ENCODE measurements around the gene KRT13. TPM values are rescaled to one million over a fixed set of nuclear protein-coding genes. Genes with fewer than 3 reads are reported as not detected.
A peak's percentile ranks its signal among the peaks of the same experiment; 100 is the strongest.

The KRT13 gene
- polyA plus RNA-seq, 1 donor (not counting 4 experiments of a cell fraction or from before 2014, with no cell fraction given), result 24.0 TPM

DNA sequence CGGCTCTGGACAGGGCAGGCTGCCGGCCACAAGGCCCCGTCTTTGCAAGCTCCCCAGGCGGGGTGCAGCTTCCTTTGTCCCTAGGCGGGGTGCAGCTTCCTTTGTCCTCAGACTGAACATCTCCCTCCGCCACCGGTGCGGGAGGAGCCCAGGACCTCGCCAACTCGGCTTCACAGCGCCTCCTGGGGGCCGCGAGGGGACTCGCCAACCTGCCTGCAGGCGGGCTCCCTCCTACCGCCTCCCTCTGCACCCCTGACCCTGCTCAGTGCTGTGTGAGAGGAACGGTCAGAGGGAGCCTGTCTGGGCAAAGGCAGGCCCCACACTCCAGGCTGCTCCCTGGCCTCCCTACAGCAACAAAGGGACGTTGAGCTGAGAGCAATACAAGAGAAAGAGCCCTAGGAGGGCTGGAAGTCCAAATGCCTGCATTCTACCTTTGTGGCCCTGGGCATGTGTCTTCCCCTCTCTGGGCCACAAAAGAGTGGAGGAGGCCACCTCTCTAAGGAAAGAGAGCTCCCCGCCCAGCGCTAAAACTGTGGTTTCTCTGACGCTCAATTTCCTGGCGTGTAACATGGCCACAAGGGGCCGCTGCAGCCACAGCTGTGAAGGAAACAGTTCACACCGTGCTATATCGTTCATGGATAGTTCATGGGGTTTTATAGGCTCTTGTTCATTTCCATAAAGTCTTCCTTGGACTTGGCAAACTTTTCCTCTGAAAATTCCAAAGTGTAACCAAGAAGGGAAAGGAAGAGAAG lies 43.6 kb upstream of the KRT13 start:
- H3K9me1 ChIP-seq (ENCODE audit: control insufficient read depth, extremely low read depth, insufficient read depth, low read length), result no peaks in the 10 kb centered on the region
- H3K27me3 ChIP-seq (ENCODE audit: control insufficient read depth, extremely low read depth, insufficient read depth, low read length), result no peaks in the 10 kb centered on the region
- H2AFZ ChIP-seq (ENCODE audit: control insufficient read depth, low read length), result peak overlapping the region; percentile 50
- dilution Hi-C loops (cut with MboI; ENCODE audit: extremely low pct_ligation_motif_present, low sequenced_read_pairs), result no loop called here
- H3K27ac ChIP-seq (ENCODE audit: control insufficient read depth, insufficient read depth, low read length), result peak overlapping the region; percentile 79
- no peaks in the 10 kb centered on the region for H3K79me2 ChIP-seq (ENCODE audit: control insufficient read depth, insufficient read depth, low read length)
- H3K4me1 ChIP-seq (ENCODE audit: control insufficient read depth, extremely low read depth, insufficient read depth, low read length), result peaks cover 40% of the 10 kb centered on the region
- H3K36me3 ChIP-seq (ENCODE audit: control insufficient read depth in 2 of 2, extremely low read depth in 1 of 2, insufficient read depth in 2 of 2, low read length in 2 of 2), result no peaks in the 10 kb centered on the region
- no peak for DNase-seq (ENCODE audit: low read depth, low spot score)
- FAIRE-seq, result peak; percentile 92
- TF ChIP-seq, protein P1, sequence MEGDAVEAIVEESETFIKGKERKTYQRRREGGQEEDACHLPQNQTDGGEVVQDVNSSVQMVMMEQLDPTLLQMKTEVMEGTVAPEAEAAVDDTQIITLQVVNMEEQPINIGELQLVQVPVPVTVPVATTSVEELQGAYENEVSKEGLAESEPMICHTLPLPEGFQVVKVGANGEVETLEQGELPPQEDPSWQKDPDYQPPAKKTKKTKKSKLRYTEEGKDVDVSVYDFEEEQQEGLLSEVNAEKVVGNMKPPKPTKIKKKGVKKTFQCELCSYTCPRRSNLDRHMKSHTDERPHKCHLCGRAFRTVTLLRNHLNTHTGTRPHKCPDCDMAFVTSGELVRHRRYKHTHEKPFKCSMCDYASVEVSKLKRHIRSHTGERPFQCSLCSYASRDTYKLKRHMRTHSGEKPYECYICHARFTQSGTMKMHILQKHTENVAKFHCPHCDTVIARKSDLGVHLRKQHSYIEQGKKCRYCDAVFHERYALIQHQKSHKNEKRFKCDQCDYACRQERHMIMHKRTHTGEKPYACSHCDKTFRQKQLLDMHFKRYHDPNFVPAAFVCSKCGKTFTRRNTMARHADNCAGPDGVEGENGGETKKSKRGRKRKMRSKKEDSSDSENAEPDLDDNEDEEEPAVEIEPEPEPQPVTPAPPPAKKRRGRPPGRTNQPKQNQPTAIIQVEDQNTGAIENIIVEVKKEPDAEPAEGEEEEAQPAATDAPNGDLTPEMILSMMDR (optimal IDR thresholded peaks at IDR 0.05 in 1 of 3, IDR thresholded peaks at IDR 0.05 in 1 of 3, conservative IDR thresholded peaks at IDR 0.05 in 1 of 3; ENCODE audit: extremely low read depth in 1 of 3, insufficient read depth in 2 of 3, low read length in 3 of 3), result peak; percentile 86 to 95 (median 91)
- TF ChIP-seq EZH2 (IDR thresholded peaks at IDR 0.05; ENCODE audit: low read length), result no peak
- peak overlapping the region; percentile 67 for H3K4me2 ChIP-seq (ENCODE audit: control insufficient read depth, extremely low read depth, insufficient read depth, low read depth, low read length)
- peak overlapping the region; percentile 63 for H3K9ac ChIP-seq (ENCODE audit: control insufficient read depth, extremely low read depth, insufficient read depth, low read length)
- H3K9me3 ChIP-seq (ENCODE audit: control insufficient read depth, low read depth, low read length), result no peaks in the 10 kb centered on the region
- no peaks in the 10 kb centered on the region for H4K20me1 ChIP-seq (ENCODE audit: control insufficient read depth, extremely low read depth, insufficient read depth, low read length)
- peak overlapping the region in 1 of 3 experiments; percentile 38 for H3K4me3 ChIP-seq (ENCODE audit: control insufficient read depth in 2 of 3, extremely low read depth in 1 of 3, insufficient read depth in 2 of 3, low read depth in 1 of 3, low read length in 3 of 3)

- peak; percentile 97 for FAIRE-seq
- Histone ChIP-seq H3K4me1 (ENCODE audit: control insufficient read depth, extremely low read depth, insufficient read depth, low read length) (peaks cover 36% of the 10 kb centered on the region), H3K27ac (ENCODE audit: control insufficient read depth, insufficient read depth, low read length) (peak overlapping the region; percentile 79), H3K4me2 (ENCODE audit: control insufficient read depth, extremely low read depth, insufficient read depth, low read depth, low read length) (peak overlapping the region; percentile 67), H3K4me3 (ENCODE audit: control insufficient read depth in 2 of 3, extremely low read depth in 1 of 3, insufficient read depth in 2 of 3, low read depth in 1 of 3, low read length in 3 of 3) (peak overlapping the region in 1 of 3 experiments; percentile 5), H3K79me2 (ENCODE audit: control insufficient read depth, insufficient read depth, low read length) (no peaks in the 10 kb centered on the region), H3K9me3 (ENCODE audit: control insufficient read depth, low read depth, low read length) (no peaks in the 10 kb centered on the region), H2AFZ (ENCODE audit: control insufficient read depth, low read length) (no peak overlapping the region), H3K9ac (ENCODE audit: control insufficient read depth, extremely low read depth, insufficient read depth, low read length) (peak overlapping the region; percentile 63), H3K9me1 (ENCODE audit: control insufficient read depth, extremely low read depth, insufficient read depth, low read length) (no peaks in the 10 kb centered on the region), H3K36me3 (ENCODE audit: control insufficient read depth in 2 of 2, extremely low read depth in 1 of 2, insufficient read depth in 2 of 2, low read length in 2 of 2) (no peaks in the 10 kb centered on the region), H3K27me3 (ENCODE audit: control insufficient read depth, extremely low read depth, insufficient read depth, low read length) (no peaks in the 10 kb centered on the region), H4K20me1 (ENCODE audit: control insufficient read depth, extremely low read depth, insufficient read depth, low read length) (no peaks in the 10 kb centered on the region)
- dilution Hi-C loops (cut with MboI; ENCODE audit: extremely low pct_ligation_motif_present, low sequenced_read_pairs), result no loop called here
- DNase-seq (ENCODE audit: low read depth, low spot score), result peak; percentile 98
- TF ChIP-seq, protein P1 (optimal IDR thresholded peaks at IDR 0.05 in 1 of 3, IDR thresholded peaks at IDR 0.05 in 1 of 3, conservative IDR thresholded peaks at IDR 0.05 in 1 of 3; ENCODE audit: extremely low read depth in 1 of 3, insufficient read depth in 2 of 3, low read length in 3 of 3), result no peak
- no peak for TF ChIP-seq EZH2 (IDR thresholded peaks at IDR 0.05; ENCODE audit: low read length)
Measured at GRCh38 chr17:41547921-41548843, 42.8 kb upstream of the KRT13 start.
